NCI-H1436 treated with DMSO at 0.1 percent for 48 hours (cell line): Measurements from ENCODE around the gene ABCC9.
"Not testable (repeated sequence)": the region's sequence is repeated elsewhere in the genome, so short reads cannot be mapped to it uniquely, and the experiment has no call there.

Experiments
- DNase-seq: peaks from one replicate; lab custom pipeline; 2025; lab: John Stamatoyannopoulos, UW

The ABCC9 gene

GRCh38 chr12:21814814-21815213 lies 126.4 kb downstream of the ABCC9 start:
- DNase-seq: no peak

GRCh38 chr12:21814327-21814726 lies 126.9 kb downstream of the ABCC9 start:
- DNase-seq: no peak

DNA sequence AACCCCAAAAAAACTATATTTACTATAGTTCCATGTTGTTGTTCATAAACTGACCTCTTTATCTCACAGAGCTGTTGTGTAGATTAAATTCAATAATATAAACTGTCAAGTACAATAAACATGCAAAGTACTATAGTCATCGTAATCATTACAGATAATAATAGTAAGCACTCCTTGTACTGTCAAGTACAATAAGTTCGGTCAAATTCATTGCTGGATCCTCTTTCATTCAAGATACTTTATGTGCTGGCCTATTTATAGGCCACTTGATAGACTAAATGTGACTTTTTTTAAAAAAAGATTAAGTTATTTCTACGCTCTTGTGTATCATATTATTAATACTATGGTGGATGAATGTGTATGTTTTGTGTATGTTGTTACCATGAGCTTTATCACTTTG lies 127.5 kb downstream of the ABCC9 start:
- DNase-seq: no peak

GRCh38 chr12:21813125-21813524 lies 128.1 kb downstream of the ABCC9 start:
- no peak for DNase-seq

- not testable (repeated sequence) for DNase-seq
Measured at GRCh38 chr12:21812340-21812739, 128.9 kb downstream of the ABCC9 start.

GRCh38 chr12:21809100-21809499 lies 132.1 kb downstream of the ABCC9 start:
- DNase-seq: no peak

DNA sequence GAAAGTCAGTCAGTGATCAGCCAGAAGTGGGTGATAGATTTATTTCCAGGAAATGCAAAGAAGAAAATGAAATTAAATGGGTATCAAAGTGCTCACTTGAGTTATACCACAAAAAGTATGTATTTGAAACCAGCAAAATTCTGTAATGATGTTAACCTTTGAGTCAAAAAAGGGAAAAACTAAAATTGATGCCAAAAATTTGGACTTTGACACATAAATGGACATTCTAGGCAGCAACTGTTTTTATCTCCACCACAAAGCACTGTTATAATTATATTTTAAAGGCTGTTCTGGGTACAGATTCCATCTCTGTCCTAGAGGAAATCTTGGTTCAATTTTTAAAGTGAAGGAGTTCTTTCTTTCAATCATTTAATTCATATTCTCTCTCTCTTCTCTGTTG lies 135.0 kb downstream of the ABCC9 start:
- DNase-seq: no peak

DNA sequence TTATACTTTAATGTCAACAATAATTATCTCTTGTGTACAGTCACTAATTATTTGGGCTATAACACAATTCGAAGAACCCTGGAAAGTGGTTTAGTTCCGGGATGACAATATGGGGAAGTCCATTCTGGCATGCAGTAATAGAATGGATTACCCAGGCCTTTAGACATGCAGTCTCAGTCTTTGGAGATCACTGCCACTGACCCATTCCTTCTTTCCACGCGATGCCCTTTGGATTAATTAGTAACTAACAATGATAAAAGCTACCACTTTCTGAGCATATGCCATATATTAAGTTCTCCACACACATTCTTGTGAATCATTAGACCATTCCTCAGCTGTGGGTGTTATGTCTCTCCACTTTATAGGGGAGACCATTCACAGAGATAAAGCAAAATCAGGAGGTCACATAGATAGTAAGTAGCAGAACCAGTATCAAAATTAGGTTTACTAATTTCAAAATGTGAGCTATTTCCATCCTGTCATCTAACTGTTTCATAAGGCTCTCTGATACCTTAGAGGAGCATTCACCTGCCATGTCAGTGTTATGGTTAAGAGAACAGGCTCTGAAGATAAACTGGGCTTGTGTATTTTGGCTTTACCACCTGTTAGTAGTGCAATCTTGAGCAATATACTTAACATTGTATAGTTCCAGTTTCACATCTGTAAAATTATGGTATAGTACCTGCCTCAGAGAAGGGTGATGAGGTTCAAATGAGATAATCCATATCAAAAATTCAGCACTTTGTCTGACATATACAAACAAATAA lies 139.5 kb downstream of the ABCC9 start:
- no peak for DNase-seq

DNA sequence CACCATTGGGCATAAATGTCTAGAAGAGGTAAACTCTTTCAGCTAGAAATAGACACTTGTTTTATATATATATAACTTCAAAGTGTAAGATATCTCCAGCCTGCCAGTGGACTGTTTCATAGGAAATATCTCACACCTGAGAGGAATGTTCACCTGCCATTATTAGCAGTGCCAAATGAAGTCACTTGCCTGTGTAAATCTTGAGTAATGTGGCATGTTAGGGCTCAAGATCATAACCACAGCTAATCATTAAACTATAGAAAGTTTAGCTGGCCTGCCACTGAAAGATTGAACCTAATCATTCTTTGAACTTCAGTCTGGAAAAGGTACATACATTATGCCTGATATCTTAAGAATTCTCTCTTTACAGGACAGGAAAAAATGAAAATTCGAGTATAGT lies 141.2 kb downstream of the ABCC9 start:
- no peak for DNase-seq

GRCh38 chr12:21797539-21797938 lies 143.7 kb downstream of the ABCC9 start:
- DNase-seq: no peak

GRCh38 chr12:21795648-21796328 lies 145.4 kb downstream of the ABCC9 start:
- DNase-seq: no peak

DNA sequence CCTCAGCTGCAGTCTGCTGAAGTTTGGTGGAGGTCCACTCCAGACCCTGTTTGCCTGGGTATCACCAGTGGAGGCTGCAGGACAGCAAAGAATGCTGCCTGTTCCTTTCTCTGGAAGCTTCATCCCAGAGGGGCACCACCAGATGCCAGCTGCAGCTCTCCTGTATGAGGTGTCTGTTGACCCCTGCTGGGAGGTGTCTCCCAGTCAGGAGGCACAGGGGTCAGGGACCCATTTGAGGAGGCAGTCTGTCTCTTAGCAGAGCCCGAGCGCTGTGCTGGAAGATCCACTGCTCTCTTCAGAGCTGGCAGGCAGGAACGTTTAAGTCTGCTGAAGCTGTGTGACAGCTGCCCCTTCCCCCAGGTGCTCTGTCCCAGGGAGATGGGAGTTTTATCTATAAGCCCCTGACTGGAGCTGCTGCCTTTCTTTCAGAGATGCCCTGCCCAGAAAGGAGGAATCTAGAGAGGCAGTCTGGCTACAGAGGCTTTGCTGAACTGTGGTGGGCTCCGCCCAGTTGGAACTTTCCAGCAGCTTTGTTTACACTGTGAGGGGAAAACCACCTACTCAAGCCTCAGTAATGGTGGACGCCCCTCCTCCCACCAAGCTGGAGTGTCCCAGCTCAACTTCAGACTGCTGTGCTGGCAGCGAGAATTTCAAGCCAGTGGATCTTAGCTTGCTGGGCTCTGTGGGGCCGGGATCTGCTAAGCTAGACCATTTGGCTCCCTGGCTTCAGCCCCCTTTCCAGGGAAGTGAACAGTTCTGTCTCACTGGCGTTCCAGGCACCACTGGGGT lies 146.2 kb downstream of the ABCC9 start:
- not testable (repeated sequence) for DNase-seq

GRCh38 chr12:21789687-21790086 lies 151.5 kb downstream of the ABCC9 start:
- DNase-seq: not testable (repeated sequence)

DNA sequence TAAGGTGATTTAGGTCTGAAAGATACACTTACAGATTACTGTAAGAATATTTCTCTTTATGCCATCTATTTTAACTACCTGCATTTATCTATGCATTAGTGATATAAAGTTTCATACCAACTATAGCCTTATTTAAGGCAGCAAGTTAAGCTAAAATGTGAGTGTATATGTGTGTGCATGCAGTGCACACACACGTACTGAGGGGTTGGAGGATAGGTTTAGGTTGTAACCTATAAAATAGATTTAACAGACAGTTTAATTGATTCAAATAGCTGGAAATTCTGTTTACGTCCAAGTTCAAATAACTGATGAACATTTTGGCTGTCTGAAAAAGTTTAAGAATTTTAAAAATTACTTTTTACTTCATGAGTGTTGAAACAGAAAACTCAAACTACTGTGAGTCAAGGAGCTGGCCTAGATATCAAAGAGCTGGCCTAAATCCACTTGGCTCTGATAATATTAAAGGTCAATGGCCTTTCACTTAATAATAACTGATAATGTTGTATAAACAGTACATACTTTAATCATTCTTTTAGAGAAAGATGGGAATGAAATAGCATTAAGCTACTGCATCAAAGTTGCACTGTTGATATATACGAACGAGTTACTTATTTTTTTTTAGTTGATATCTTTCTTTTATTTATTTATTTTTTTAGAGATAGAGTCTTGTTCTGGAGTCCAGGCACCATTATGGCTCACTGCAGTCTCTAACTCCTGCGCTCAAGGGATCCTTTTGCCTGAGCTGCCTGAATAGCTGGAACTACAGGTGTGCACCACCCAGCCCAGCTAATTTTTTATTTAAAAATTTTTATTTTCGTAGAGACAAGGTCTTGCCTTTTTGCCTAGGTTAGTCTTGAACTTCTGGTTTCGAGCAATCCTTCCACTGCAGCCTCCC lies 152.9 kb downstream of the ABCC9 start:
- no peak for DNase-seq

DNA sequence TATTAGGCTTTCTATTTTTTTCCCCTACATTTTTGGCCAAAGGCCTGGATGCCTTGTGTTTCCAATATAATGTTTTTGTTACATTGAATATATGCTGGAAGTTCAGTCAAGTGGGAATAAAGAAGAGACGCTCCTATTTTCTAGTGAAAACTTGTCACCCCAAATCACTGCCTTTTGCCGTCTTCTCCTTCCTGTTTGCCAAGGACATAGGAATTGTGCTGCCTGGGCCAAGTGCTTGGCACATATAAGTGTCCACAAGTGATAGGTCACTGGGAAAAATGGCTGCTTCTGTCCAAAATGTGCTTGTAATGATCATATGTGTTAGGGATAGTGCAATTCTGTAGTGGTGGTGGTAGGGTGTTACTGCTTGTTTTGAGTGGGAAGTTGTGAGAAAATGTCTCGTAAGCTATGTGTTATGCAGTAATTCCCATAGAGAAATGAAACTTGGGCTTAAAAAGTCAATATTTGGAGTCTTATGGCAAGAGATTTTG lies 155.1 kb downstream of the ABCC9 start:
- no peak for DNase-seq

- DNase-seq: not testable (repeated sequence)
Measured at GRCh38 chr12:21782723-21783122, 158.5 kb downstream of the ABCC9 start.

DNA sequence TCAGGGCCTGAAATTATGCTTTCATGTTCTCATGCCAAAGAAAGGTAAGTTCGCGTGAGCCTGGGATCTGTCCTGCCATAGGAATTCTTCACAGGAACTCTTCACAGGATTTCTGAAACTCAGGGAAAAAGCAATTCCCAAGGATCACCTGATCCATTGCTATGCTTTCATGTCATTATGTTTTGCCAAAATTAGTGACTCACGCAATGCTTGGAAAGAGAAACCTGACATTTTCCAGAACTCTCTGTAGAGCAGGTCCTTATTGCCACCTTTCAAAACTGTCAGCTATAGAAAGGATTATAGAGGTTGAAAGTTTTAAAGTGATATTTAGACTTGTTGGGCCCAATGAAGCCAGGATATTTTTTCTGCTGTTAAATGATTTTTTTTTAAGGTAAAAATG lies 160.4 kb downstream of the ABCC9 start:
- DNase-seq: no peak

DNA sequence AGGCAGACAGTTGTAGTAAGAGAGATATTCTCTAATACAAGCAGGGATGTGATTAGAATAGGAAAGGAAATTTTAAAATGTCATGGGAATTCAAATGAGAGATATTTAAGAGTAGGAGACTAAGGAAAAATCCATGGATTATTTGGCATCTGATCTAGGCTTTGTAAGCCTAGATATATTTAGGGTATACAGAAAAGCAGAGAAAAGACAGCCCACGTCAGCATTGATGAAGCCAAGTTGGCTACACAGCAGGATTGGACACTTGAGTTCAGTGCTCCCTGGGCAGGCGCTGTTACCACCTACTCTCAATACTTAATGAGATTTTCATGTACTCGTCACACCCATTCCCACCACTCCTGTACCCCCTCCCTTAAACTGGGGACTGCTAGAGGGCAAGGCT lies 165.1 kb downstream of the ABCC9 start:
- DNase-seq: no peak

GRCh38 chr12:21775133-21775820 lies 165.9 kb downstream of the ABCC9 start:
- no peak for DNase-seq

- no peak for DNase-seq
Measured at GRCh38 chr12:21774358-21775132, 166.7 kb downstream of the ABCC9 start, which contains the start of gene KCNJ8. KCNJ8 (minus strand) TSS chr12:21774706; CDS start chr12:21773616, 1,090 bp downstream.
